Fibroblast of lung (primary cell): Measurements from ENCODE around the gene CADPS. TPM values are rescaled to one million over a fixed set of nuclear protein-coding genes. Genes with fewer than 3 reads are reported as not detected.

Experiments
- DNase-seq, 2 donors: peaks; one replicate each; pipeline versions ENCODE4 v3.0.0 to v3.0.0-alpha.2; 2010; ENCODE audit warnings: low read depth in 2 of 2
- H2AFZ ChIP-seq: 2 replicates; pipeline ENCODE4 v1.5.1; 2012; ENCODE audit warnings: low read length, control low read depth, inconsistent platforms
- H3K27ac ChIP-seq: 2 replicates; pipeline ENCODE4 v1.5.1; 2011; ENCODE audit warnings: low read length, control low read depth; ENCODE audit not compliant: insufficient read depth
- H3K27me3 ChIP-seq: 2 replicates; pipeline ENCODE4 v1.5.1; 2011; ENCODE audit warnings: mild to moderate bottlenecking, low read length; ENCODE audit not compliant: control insufficient read depth, insufficient read depth
- H3K36me3 ChIP-seq: 2 replicates; pipeline ENCODE4 v1.5.1; 2011; ENCODE audit warnings: low read length; ENCODE audit not compliant: control insufficient read depth, insufficient read depth
- H3K4me1 ChIP-seq: 2 replicates; pipeline ENCODE4 v1.5.1; 2011; ENCODE audit warnings: low read length; ENCODE audit not compliant: control insufficient read depth, insufficient read depth; ENCODE audit errors: extremely low read depth
- H3K4me2 ChIP-seq: 2 replicates; pipeline ENCODE4 v1.5.1; 2011; ENCODE audit warnings: low read length, control low read depth; ENCODE audit not compliant: insufficient read depth; ENCODE audit errors: extremely low read depth
- H3K4me3 ChIP-seq, 4 experiments: fragments of 200-600 bp in 1 of 4; sonication (generic) in 1 of 4; replicated peaks in 1 of 4; 2 replicates each; pipeline ENCODE4 v1.5.1; 2011 to 2016; ENCODE audit warnings: low read length in 4 of 4, low read depth in 3 of 4, mild to moderate bottlenecking in 3 of 4, control low read depth in 2 of 4, inconsistent platforms in 1 of 4, mixed read lengths in 1 of 4; ENCODE audit not compliant: insufficient read depth in 1 of 4; ENCODE audit errors: control extremely low read depth in 1 of 4
- H3K79me2 ChIP-seq: 2 replicates; pipeline ENCODE4 v1.5.1; 2012; ENCODE audit warnings: mild to moderate bottlenecking, low read length, inconsistent platforms; ENCODE audit not compliant: control insufficient read depth, insufficient read depth
- H3K9ac ChIP-seq: 2 replicates; pipeline ENCODE4 v1.5.1; 2011; ENCODE audit warnings: mild to moderate bottlenecking, low read length, control low read depth; ENCODE audit not compliant: insufficient read depth
- H3K9me3 ChIP-seq: 2 replicates; pipeline ENCODE4 v1.5.1; 2012; ENCODE audit warnings: low read depth, low read length; ENCODE audit not compliant: control insufficient read depth, insufficient read depth
- H4K20me1 ChIP-seq: 2 replicates; pipeline ENCODE4 v1.5.1; 2011; ENCODE audit warnings: low read length; ENCODE audit not compliant: control insufficient read depth, insufficient read depth; ENCODE audit errors: extremely low read depth
- EZH2 ChIP-seq: IDR thresholded peaks from 2 replicates; pipeline ENCODE4 v1.5.1; 2012; ENCODE audit warnings: low read length, control low read depth, mild to moderate bottlenecking; ENCODE audit errors: missing control alignments
- polyA plus RNA-seq, 2 donors: library from polyadenylated mRNA; depleted of rRNA in 1 of 2; stranded (reverse) in 1 of 2; unstranded in 1 of 2; fragments of >200 nt; gene quantifications; 2 replicates each; pipeline ENCODE4 v1.2.1, GENCODE V29; 2011 to 2012; ENCODE audit warnings: missing spikeins in 1 of 2
- total RNA-seq: library from RNA; depleted of rRNA; stranded (reverse); fragments of >200 nt; gene quantifications from 2 replicates; pipeline ENCODE4 v1.2.1, GENCODE V29; 2014
- TF ChIP-seq, protein P1 (sequence below), 2 donors: IDR thresholded peaks in 1 of 2; conservative IDR thresholded peaks in 1 of 2; 1 replicate in 1 of 2; 2 replicates in 1 of 2; pipeline ENCODE4 v1.5.1; 2011 to 2012; ENCODE audit warnings: low read length in 2 of 2, control low read depth in 1 of 2, inconsistent platforms in 1 of 2, low read depth in 1 of 2, mild to moderate bottlenecking in 1 of 2

CADPS gene
- total and polyA plus RNA-seq, 2 donors (not counting 1 experiment from before 2014, with no cell fraction given), result 2.3 to 63.1 TPM

DNA sequence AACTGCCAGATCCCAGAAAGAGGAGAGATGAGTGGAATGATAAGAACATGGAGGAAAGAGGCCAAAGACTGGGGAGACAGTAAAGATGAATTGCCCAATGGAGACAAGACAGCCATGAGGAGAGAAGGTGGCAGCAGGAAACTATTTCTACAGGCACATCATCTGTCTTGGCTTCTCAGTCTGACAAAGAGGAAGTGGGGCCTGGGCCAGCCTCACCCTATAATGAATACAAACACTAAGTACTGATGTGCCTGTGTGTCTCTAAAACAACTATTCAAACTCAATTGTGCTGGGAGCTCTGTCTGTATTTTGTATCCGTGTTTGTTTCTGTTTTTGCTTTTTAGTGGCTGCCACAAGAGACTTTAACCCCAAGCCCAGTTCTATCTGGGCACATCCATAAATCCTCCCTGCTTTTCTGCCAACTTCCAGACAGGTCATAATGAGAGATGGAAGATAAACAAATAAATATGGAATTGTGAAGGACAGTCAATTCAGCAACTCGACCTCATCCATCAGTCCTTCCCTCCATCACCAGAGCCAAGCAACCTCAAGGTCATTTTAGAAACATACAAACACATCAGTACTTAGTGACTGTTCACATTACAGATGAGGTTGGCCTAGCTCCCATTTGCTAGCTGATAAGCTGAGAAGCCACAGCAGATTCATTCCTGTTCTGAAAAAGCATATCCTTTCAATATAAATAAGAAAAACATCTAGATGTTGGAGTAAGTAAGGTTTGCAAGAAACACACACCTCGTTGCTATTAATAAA lies 116.7 kb downstream of the CADPS start:
- Histone ChIP-seq H3K27me3 (no peaks in the 10 kb centered on the region), H3K9me3 (no peaks in the 10 kb centered on the region), H4K20me1 (no peaks in the 10 kb centered on the region), H3K79me2 (no peaks in the 10 kb centered on the region), H3K4me2 (no peak overlapping the region), H3K9ac (no peak overlapping the region), H3K4me1 (no peaks in the 10 kb centered on the region), H2AFZ (no peak overlapping the region), H3K36me3 (no peaks in the 10 kb centered on the region), H3K27ac (no peak overlapping the region), H3K4me3 (no peak overlapping the region)
- peak in 1 of 2 donors; percentile 14 for DNase-seq
- TF ChIP-seq EZH2, result no peak
- TF ChIP-seq, protein P1, sequence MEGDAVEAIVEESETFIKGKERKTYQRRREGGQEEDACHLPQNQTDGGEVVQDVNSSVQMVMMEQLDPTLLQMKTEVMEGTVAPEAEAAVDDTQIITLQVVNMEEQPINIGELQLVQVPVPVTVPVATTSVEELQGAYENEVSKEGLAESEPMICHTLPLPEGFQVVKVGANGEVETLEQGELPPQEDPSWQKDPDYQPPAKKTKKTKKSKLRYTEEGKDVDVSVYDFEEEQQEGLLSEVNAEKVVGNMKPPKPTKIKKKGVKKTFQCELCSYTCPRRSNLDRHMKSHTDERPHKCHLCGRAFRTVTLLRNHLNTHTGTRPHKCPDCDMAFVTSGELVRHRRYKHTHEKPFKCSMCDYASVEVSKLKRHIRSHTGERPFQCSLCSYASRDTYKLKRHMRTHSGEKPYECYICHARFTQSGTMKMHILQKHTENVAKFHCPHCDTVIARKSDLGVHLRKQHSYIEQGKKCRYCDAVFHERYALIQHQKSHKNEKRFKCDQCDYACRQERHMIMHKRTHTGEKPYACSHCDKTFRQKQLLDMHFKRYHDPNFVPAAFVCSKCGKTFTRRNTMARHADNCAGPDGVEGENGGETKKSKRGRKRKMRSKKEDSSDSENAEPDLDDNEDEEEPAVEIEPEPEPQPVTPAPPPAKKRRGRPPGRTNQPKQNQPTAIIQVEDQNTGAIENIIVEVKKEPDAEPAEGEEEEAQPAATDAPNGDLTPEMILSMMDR (conservative IDR thresholded peaks at IDR 0.05 in 1 of 2, IDR thresholded peaks at IDR 0.05 in 1 of 2; ENCODE audit: low read depth in 1 of 2, low read length in 2 of 2), result no peak

DNA sequence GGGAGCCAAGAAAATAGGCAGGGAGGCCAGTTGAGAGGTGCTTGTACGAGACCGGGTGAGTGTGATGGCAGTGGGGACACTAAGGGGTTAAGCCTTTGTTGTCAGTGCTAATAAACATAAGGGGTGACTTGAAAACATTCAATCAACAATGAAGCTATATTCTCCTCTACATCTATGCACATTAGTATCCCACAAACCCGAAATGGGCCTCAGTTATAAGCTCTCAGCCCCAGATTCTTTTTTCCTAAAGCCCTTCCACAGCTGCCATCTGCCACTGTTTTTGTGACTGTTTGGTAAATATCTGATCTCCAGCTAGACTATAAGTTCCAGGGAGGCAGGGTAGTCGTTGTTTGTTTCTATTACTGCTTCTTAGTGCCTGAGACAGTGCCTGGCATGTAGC lies 118.2 kb downstream of the CADPS start:
- H3K27me3 ChIP-seq, result no peaks in the 10 kb centered on the region
- DNase-seq, result no peak

DNA sequence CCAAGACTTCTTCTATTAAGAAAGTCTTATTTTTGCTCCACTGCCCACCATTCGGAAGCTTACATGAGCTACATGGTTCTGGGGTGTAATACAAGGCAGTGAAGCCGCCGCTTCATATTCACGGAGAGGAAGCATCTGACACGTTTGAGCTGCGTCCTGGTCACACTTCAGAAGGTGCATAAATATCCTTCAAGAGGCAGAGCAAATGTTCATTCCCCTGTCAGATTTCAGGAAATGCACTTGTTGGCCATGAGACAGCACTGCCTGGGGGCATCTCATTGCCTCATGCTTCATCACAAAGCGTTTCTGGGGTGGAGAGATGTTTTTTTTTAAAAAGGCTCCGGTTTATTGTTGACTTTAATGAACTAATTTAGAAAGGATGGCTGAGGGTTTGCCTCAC lies 119.9 kb downstream of the CADPS start:
- Histone ChIP-seq H3K9me3 (no peaks in the 10 kb centered on the region), H3K27me3 (no peaks in the 10 kb centered on the region)
- DNase-seq, result no peak

More for the DNA sequence above, 118.2 kb downstream of the CADPS start:
- no peak overlapping the region for H2AFZ ChIP-seq
- no peak for TF ChIP-seq EZH2
- TF ChIP-seq, protein P1 (conservative IDR thresholded peaks at IDR 0.05 in 1 of 2, IDR thresholded peaks at IDR 0.05 in 1 of 2; ENCODE audit: low read depth in 1 of 2, low read length in 2 of 2), result no peak
- H3K27ac ChIP-seq, result no peak overlapping the region
- no peak overlapping the region for H3K4me2 ChIP-seq
- no peak overlapping the region for H3K9ac ChIP-seq
- H3K4me1 ChIP-seq, result no peaks in the 10 kb centered on the region
- no peaks in the 10 kb centered on the region for H4K20me1 ChIP-seq
- H3K9me3 ChIP-seq, result no peaks in the 10 kb centered on the region
- no peaks in the 10 kb centered on the region for H3K79me2 ChIP-seq
- H3K36me3 ChIP-seq, result no peaks in the 10 kb centered on the region
- H3K4me3 ChIP-seq, result no peak overlapping the region

More for the DNA sequence above, 119.9 kb downstream of the CADPS start:
- no peaks in the 10 kb centered on the region for H3K36me3 ChIP-seq
- no peak overlapping the region for H3K4me2 ChIP-seq
- no peak for TF ChIP-seq EZH2
- TF ChIP-seq, protein P1 (conservative IDR thresholded peaks at IDR 0.05 in 1 of 2, IDR thresholded peaks at IDR 0.05 in 1 of 2; ENCODE audit: low read depth in 1 of 2, low read length in 2 of 2), result no peak
- no peak overlapping the region for H3K27ac ChIP-seq
- H3K79me2 ChIP-seq, result no peaks in the 10 kb centered on the region
- no peak overlapping the region for H2AFZ ChIP-seq
- H3K4me3 ChIP-seq, result no peak overlapping the region
- no peaks in the 10 kb centered on the region for H3K4me1 ChIP-seq
- H4K20me1 ChIP-seq, result no peaks in the 10 kb centered on the region
- no peak overlapping the region for H3K9ac ChIP-seq
